ENCODE measurements around the gene PSMA1. TPM values are rescaled to one million over a fixed set of nuclear protein-coding genes. Genes with fewer than 3 reads are reported as not detected.

PSMA1 gene
- total RNA-seq, 1 experiment from 2014 or later: 275 TPM

DNA sequence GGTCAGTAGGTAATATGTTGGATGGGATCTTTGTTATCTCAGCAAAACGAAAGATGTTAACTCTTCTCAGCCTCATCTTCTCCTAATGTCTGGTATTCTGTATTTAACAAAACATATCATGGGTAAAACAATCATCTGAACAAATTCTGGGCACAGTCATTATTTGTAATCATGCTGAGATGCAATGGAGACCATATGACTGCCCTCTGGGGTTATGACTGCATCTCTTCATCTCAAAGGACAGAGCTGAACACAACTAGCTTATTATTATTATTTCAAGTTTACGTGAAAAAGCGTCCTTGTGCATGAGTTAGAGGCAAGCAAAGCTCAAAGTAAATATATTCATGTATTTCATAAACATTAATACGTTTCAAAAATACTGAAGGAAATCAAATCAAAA lies 29.7 kb upstream of the PSMA1 start:
- BruUV-seq (replicated peaks): no TSS peak
- Histone ChIP-seq H4K20me1 (ENCODE audit: low read length) (no peaks in the 10 kb centered on the region), H3K4me2 (ENCODE audit: low read length) (no peak overlapping the region)

GRCh38 chr11:14547440-14547839 lies 27.3 kb upstream of the PSMA1 start:
- BruUV-seq (replicated peaks): no TSS peak
- POLR2A ChIA-PET (ENCODE audit: unreplicated experiment): no interaction called here

More for the DNA sequence above, 29.7 kb upstream of the PSMA1 start:
- no peak for TF ChIP-seq EZH2 (IDR thresholded peaks at IDR 0.05; ENCODE audit: low read length, unreplicated experiment)
- TF ChIP-seq CTCF (conservative IDR thresholded peaks at IDR 0.05; ENCODE audit: low read depth, low read length): no peak
- no peak for TF ChIP-seq EZH2phosphoT487 (IDR thresholded peaks at IDR 0.05; ENCODE audit: borderline replicate concordance, low read length)
- intact Hi-C loops (cut with micrococcal nuclease): no loop called here
- Histone ChIP-seq H3K36me3 (ENCODE audit: low read depth, low read length) (no peaks in the 10 kb centered on the region), H3K79me2 (ENCODE audit: low read length) (no peaks in the 10 kb centered on the region), H3K9ac (ENCODE audit: low read length) (no peak overlapping the region), H3F3A (ENCODE audit: low read length, unreplicated experiment) (no peaks in the 10 kb centered on the region), H2AFZ (ENCODE audit: low read length) (no peak overlapping the region), H3K9me3 (ENCODE audit: low read length) (no peaks in the 10 kb centered on the region), H3K4me3 (ENCODE audit: low read length) (no peak overlapping the region), H3K27me3 (ENCODE audit: low read length) (peaks cover 39% of the 10 kb centered on the region), H3K27ac (ENCODE audit: low read length) (no peak overlapping the region), H3K4me1 (ENCODE audit: insufficient read depth, low read length) (no peaks in the 10 kb centered on the region), H3K9me2 (replicated peaks; ENCODE audit: low read length) (no peaks in the 10 kb centered on the region)
- ATAC-seq: no peak
- CTCF ChIA-PET: no interaction called here
- POLR2A ChIA-PET (ENCODE audit: unreplicated experiment): no interaction called here
- DNase-seq: no peak

GRCh38 chr11:14546672-14547071 lies 26.5 kb upstream of the PSMA1 start:
- no peaks in the 10 kb centered on the region for H3K36me3 ChIP-seq (ENCODE audit: low read depth, low read length)
- TF ChIP-seq EZH2 (IDR thresholded peaks at IDR 0.05; ENCODE audit: low read length, unreplicated experiment): no peak
- no peak for TF ChIP-seq EZH2phosphoT487 (IDR thresholded peaks at IDR 0.05; ENCODE audit: borderline replicate concordance, low read length)
- TF ChIP-seq CTCF (conservative IDR thresholded peaks at IDR 0.05; ENCODE audit: low read depth, low read length): no peak
- no peaks in the 10 kb centered on the region for H3K9me3 ChIP-seq (ENCODE audit: low read length)
- BruUV-seq (replicated peaks): no TSS peak
- H3K27me3 ChIP-seq (ENCODE audit: low read length): peaks cover 31% of the 10 kb centered on the region
- no peaks in the 10 kb centered on the region for H4K20me1 ChIP-seq (ENCODE audit: low read length)
- DNase-seq (no peak), ATAC-seq (no peak)
- H3K27ac ChIP-seq (ENCODE audit: low read length): no peak overlapping the region
- no peak overlapping the region for H2AFZ ChIP-seq (ENCODE audit: low read length)
- H3K4me3 ChIP-seq (ENCODE audit: low read length): no peak overlapping the region
- no peak overlapping the region for H3K9ac ChIP-seq (ENCODE audit: low read length)
- ChIA-PET POLR2A (ENCODE audit: unreplicated experiment) (no interaction called here), CTCF (no interaction called here)
- H3K4me2 ChIP-seq (ENCODE audit: low read length): no peak overlapping the region
- no peaks in the 10 kb centered on the region for H3F3A ChIP-seq (ENCODE audit: low read length, unreplicated experiment)
- H3K9me2 ChIP-seq (replicated peaks; ENCODE audit: low read length): no peaks in the 10 kb centered on the region
- no peaks in the 10 kb centered on the region for H3K79me2 ChIP-seq (ENCODE audit: low read length)
- intact Hi-C loops (cut with micrococcal nuclease): no loop called here
- H3K4me1 ChIP-seq (ENCODE audit: insufficient read depth, low read length): no peaks in the 10 kb centered on the region

More at GRCh38 chr11:14547440-14547839, 27.3 kb upstream of the PSMA1 start:
- H3K27ac ChIP-seq (ENCODE audit: low read length): no peak overlapping the region
- H3K4me1 ChIP-seq (ENCODE audit: insufficient read depth, low read length): no peaks in the 10 kb centered on the region
- no peak for ATAC-seq
- peaks cover 37% of the 10 kb centered on the region for H3K27me3 ChIP-seq (ENCODE audit: low read length)
- no peak overlapping the region for H3K9ac ChIP-seq (ENCODE audit: low read length)
- H2AFZ ChIP-seq (ENCODE audit: low read length): no peak overlapping the region
- no peaks in the 10 kb centered on the region for H3F3A ChIP-seq (ENCODE audit: low read length, unreplicated experiment)
- H3K79me2 ChIP-seq (ENCODE audit: low read length): no peaks in the 10 kb centered on the region
- H4K20me1 ChIP-seq (ENCODE audit: low read length): no peaks in the 10 kb centered on the region
- TF ChIP-seq EZH2phosphoT487 (IDR thresholded peaks at IDR 0.05; ENCODE audit: borderline replicate concordance, low read length) (no peak), CTCF (conservative IDR thresholded peaks at IDR 0.05; ENCODE audit: low read depth, low read length) (no peak), EZH2 (IDR thresholded peaks at IDR 0.05; ENCODE audit: low read length, unreplicated experiment) (no peak)
- no peak overlapping the region for H3K4me3 ChIP-seq (ENCODE audit: low read length)
- DNase-seq: no peak
- intact Hi-C loops (cut with micrococcal nuclease): no loop called here
- no peaks in the 10 kb centered on the region for H3K36me3 ChIP-seq (ENCODE audit: low read depth, low read length)
- CTCF ChIA-PET: no interaction called here
- H3K9me3 ChIP-seq (ENCODE audit: low read length): no peaks in the 10 kb centered on the region
- no peak overlapping the region for H3K4me2 ChIP-seq (ENCODE audit: low read length)
- no peaks in the 10 kb centered on the region for H3K9me2 ChIP-seq (replicated peaks; ENCODE audit: low read length)

Measured in PC-3 (cell line).